Stimulated activated CD4-positive, alpha-beta T cell treated with anti-CD3 and anti-CD28 coated beads, Interleukin-4, amount 100 ng/mL, for 48 hours (primary cell): ENCODE measurements around the gene CDKN2AIPNL.
"Not testable (repeated sequence)": the region's sequence is repeated elsewhere in the genome, so short reads cannot be mapped to it uniquely, and the experiment has no call there.

Experiments used
- DNase-seq, 2 donors: peaks; one replicate each; pipeline ENCODE4 v3.0.0-alpha.2; 2020; ENCODE audit warnings: low read depth in 2 of 2

The CDKN2AIPNL gene

GRCh38 chr5:134437847-134438581 lies 26.3 kb upstream of the CDKN2AIPNL start:
- DNase-seq = no peak

- DNase-seq = no peak
Observed at GRCh38 chr5:134437340-134437846, 25.7 kb upstream of the CDKN2AIPNL start.

- peak; percentile 24 to 30 for DNase-seq
Observed at GRCh38 chr5:134436523-134437339, 25.1 kb upstream of the CDKN2AIPNL start.

DNA sequence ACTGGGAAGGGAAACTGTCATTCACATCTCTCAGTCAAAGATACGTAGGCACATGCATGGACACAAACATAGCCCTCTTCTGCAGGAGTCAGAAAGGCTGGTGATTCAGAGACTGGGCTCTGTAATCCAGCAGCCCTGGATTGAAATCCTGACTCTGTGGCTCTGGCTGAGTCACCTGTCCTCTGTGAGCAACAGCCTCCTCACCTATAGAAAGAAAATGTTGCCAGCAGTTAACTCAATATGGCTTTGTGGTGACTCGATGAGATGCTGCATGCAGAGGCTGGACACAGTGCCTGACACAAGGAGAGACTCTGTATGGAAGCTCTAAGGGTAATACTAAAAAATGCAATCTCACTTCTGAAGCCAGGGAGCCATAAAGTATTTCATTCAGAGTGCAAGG lies 23.9 kb upstream of the CDKN2AIPNL start:
- peak in 1 of 2 donors; percentile 18 for DNase-seq

GRCh38 chr5:134432677-134433359 lies 21.1 kb upstream of the CDKN2AIPNL start:
- DNase-seq = no peak

DNA sequence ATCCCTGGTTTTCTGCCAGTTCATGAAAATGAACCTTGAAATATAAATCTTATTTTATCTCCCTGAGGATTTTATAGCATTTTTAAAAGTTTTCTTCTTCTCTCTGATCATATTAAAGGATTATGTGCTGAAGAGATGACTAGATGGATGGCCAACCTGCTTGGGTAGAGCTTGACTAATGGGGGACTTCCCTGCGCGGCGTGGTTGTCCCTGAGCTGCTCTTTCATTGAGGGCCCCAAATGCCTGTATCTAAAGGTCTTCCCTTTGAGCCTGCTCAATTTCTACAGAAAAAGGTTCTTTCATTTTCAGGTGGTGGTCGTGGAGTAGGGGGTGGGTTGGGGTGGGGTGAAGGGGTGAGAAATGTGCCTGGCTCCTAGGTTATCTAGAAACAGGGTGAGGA lies 20.5 kb upstream of the CDKN2AIPNL start:
- no peak for DNase-seq

DNA sequence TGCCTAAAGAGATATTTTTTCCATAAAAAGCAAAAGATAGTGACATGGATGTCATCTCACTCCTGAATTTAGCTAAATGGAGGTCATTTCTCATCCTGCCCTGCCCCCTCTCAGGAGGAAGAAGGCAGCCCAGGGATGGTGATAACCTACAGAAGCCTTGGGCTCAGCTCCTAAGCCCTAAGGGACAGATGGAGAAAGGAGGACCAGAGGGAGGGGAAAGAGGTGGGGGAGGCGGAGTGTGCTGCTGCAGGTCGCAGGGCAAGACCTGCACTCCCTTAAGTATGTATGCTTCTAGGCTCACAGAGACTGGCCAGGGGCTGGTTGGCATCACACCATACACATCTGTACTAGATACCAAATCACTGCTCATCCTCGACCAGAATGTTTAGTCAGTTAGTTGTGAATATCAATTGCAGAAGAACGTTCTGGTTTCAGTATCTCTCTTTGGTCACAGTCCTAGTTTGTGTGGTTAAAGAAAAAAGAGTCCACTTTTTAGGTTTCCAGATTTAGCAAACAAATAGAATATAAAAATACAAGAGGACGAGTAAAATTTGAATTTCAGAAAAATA lies 18.4 kb upstream of the CDKN2AIPNL start:
- no peak for DNase-seq

- no peak for DNase-seq
Observed at GRCh38 chr5:134427540-134428041, 15.9 kb upstream of the CDKN2AIPNL start.

DNA sequence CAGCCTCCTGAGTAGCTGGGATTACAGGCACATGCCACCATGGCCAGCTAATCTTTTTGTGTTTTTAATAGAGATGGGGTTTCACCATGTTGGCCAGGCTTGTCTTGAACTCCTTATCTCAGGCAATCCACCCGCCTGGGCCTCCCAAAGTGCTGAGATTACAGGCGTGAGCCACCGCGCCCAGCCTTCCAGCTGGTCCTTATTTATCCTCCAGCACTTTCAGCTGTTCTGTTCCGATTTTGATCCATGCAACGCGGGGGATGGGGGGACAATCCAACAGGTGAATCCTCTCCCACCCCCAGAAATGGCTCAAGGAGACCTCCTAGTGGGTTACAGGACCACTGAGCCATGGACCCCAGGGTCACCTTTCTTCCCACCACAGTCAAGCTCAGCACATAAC lies 14.7 kb upstream of the CDKN2AIPNL start:
- no peak for DNase-seq

DNA sequence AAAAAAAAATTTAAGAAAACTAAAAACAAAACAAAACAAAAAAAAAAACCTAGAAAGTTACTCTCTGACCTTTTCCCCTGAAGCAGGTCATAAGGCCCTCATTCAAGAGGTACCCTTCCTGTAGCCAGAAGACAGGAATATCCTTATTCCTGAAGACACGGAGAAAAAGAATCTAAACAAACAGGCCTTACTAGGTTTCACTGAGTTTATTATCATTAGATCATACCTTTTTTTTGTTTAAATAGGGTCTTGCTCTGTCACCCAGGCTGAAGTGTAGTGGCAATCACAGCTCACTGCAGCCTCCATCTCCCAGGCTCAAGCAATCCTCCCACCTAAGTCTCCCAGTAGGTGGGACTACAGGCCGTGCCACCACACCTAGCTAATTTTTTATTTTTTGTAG lies 11.7 kb upstream of the CDKN2AIPNL start:
- no peak for DNase-seq

DNA sequence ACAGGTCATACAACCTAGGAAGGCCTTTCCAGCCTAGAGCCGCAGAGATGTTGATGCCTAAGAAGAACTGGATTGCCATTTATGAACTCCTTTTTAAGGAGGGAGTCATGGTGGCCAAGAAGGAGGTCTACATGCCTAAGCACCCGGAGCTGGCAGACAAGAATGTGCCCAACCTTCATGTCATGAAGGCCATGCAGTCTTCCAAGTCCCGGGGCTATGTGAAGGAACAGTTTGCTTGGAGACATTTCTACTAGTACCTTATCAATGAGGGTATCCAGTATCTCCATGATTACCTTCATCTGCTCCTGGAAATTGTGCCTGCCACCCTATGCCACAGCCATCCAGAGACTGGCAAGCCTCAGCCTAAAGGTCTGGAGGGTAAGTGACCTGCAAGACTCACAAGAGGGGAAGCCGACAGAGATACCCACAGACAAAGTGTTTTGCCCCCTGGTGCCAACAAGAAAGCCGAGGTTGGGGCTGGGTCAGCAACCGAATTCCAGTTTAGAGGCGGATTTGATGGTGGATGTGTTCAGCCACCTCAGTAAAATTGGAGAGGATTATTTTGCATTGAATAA lies 11.2 kb upstream of the CDKN2AIPNL start:
- no peak for DNase-seq

DNA sequence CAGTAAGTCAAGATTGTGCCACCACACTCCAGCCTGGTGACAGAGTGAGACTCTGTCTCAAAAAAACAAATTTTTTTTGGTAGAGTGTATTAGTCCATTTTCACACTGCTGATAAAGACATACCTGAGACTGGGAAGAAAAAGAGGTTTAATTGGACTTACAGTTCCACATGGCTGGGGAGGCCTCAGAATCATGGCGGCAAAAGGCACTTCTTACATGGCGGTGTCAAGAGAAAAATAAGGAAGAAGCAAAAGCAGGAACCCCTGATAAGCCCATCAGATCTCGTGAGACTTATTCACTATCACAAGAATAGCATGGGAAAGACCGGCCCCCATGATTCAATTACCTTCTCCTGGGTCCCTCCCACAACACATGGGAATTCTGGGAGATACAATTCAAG lies 9.4 kb upstream of the CDKN2AIPNL start:
- not testable (repeated sequence) for DNase-seq

GRCh38 chr5:134420343-134420742 lies 8.7 kb upstream of the CDKN2AIPNL start:
- no peak for DNase-seq

GRCh38 chr5:134418958-134419357 lies 7.3 kb upstream of the CDKN2AIPNL start:
- DNase-seq = no peak

GRCh38 chr5:134417707-134418106 lies 6.0 kb upstream of the CDKN2AIPNL start:
- no peak for DNase-seq

- no peak for DNase-seq
Observed at GRCh38 chr5:134413046-134413445, 1.4 kb upstream of the CDKN2AIPNL start.

GRCh38 chr5:134411228-134411545 lies 494 bp downstream of the CDKN2AIPNL start:
- no peak for DNase-seq

GRCh38 chr5:134410822-134411221 lies 859 bp downstream of the CDKN2AIPNL start:
- no peak for DNase-seq

GRCh38 chr5:134409321-134409720 lies 2.4 kb downstream of the CDKN2AIPNL start:
- DNase-seq = no peak

DNA sequence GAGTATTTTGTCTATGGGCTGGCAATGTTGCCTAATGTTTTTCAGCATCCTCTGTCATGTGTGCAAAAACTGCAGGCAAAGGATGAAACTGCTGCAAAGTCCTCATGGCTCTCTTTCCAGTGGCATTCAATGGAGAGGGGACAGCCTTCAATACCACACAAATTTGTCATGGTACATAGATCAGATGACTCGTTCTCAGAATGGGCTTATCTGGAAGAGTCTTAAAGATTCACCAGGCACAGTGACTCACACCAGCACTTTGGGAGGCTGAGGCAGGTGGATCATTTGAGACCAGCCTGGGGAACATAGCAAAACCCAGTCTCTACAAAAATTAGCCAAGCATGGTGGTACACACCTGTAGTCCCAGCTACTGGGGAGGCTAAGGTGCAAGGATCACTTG lies 5.3 kb downstream of the CDKN2AIPNL start:
- peak in 1 of 2 donors; percentile 3 for DNase-seq

DNA sequence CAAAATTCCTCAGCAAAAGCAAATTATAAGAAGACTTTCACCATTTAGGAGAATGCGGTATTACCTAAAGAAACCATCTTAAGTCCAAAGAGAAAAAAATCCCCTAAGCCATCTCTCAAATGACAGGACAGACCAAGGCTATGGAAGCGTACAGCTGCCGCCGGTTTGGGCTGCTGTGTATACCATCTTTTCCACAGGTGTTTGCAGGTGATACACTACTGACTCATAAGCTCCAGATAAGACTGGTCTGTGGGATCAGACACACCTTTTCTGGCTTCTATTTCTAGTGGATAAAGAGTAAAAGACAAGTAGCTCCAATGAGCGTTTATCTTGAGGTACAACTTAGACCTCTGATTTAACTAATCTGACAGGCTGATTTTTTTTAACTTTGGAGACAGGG lies 7.7 kb downstream of the CDKN2AIPNL start:
- no peak for DNase-seq
